ENCODE results near the gene ADAM8.

ADAM8 gene

DNA sequence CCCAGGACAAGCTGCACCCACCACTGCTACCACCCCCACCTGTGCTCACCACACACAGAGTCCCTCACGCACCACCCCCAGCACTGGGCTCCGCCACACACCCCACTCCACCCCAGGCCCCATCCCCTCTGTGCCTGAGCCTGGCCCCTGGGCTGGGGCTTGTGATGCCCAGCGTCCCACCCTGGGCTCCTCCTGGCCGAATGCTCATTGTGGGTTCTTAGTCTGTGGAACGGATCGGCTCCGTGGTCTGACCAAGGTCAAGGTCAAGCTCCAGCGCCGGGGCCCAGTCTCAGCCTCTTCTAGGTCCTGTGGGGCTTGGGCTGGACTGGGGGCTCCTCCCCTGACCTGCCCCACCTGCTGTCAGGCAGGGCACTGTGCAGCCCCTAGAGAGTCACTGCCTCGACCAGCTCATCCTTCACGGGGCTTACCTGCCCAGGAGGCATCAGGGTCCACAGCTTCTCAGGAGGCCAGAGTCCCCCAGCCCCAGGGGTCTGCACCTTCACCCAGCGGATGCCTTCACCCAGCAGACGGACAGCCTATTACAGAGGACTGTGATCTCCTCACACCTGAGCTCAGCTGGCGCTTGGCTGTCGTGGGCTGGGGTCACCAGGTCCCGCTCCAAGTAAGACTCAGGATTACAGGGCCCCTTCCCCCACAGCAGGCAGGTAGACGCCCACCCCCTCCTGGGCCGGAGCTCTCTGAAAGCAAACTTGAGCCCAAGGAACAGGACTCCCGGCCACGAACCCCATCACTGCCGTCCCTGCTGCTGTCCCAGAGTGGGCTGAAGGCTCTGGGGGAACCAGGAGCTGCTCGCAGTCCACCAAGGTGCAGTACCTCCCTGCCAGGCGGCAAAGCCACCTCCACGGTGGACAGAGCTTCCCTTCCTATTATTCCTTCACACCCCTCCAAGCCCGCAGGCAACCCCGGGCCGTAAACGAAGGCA lies 61.9 kb downstream of the ADAM8 start:
- in situ Hi-C loops (cut with MboI; ENCODE audit: low sequenced_read_pairs) = no loop called here

DNA sequence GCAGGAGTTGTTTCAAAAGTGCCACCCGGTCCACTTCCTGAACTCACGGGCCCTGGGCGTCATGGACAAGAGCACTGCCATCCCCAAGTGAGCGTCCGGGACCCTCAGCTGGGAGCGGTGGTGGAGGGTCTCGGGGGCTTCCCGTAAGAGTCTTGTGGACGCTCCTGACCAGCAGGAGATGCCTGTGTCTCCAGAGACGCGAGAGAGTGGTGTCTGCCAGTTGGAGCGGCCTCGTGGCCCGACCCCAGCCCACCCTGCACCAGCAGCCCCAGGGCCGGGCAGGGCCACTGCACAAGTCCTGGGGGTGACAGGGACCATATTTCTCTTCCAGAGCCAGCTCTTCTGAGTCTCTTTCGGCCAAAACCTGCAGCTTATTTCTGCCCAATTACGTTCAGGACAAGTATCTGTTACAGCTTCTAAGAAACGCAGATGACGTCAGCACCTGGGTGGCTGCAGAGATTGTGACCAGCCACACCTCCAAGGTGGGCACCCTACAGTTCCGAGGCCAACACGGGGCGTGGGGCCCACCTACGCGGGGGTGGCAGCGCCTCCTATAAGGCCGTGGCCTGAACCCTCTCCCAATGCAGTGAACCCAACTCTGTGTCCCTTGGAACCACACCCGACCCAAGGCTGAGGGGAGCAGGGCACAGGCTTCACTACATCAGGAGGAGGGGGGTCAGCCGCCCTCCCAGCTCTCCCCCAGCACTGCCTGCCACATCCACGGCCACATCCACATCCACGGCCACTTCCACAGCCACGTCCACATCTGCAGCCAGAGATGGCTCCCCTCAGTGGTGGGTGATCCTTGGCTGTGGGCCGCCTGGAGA lies 62.8 kb downstream of the ADAM8 start:
- in situ Hi-C loops (cut with MboI; ENCODE audit: low sequenced_read_pairs) = no loop called here

DNA sequence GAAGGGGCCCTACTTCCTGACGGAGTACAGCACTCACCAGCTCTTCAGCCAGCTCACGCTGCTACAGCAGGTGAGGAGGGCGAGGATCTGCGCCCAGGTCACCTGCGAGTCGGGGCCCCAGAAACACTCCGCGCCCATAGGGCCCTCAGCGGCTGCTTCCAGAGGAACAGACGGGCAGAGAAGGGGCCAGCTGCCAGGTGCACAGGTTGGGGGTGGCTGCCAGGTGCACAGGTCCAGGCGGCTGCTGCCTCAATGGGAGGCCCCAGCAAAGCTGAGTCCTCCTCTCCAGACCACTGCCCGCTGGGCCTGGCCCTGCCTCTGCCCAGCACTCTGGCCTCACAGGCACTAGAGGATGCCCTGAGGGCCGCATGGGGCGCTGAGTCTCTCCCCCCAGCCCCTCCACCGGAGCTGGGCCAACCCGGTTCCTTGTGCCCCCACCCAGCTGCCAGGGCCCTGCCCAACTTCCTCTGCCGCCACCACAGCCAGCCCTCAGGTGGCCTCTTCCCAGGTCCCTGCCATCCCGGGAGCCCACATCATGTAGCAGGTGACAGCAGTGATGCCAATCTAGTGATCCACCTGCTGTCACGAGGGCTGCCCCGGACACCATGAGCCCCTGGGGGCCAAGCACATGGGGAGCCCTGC lies 63.7 kb downstream of the ADAM8 start:
- in situ Hi-C loops (cut with MboI; ENCODE audit: low sequenced_read_pairs) = no loop called here

Data from HL-60/S4 (cell line).